T-helper 22 cell (primary cell): ENCODE measurements around the gene GSTA2.
"Not testable (repeated sequence)": the region's sequence is repeated elsewhere in the genome, so short reads cannot be mapped to it uniquely, and the experiment has no call there.

Experiments
- DNase-seq: peaks from one replicate; pipeline ENCODE4 v3.0.0-alpha.2; 2020; ENCODE audit warnings: low read depth

GSTA2 gene

DNA sequence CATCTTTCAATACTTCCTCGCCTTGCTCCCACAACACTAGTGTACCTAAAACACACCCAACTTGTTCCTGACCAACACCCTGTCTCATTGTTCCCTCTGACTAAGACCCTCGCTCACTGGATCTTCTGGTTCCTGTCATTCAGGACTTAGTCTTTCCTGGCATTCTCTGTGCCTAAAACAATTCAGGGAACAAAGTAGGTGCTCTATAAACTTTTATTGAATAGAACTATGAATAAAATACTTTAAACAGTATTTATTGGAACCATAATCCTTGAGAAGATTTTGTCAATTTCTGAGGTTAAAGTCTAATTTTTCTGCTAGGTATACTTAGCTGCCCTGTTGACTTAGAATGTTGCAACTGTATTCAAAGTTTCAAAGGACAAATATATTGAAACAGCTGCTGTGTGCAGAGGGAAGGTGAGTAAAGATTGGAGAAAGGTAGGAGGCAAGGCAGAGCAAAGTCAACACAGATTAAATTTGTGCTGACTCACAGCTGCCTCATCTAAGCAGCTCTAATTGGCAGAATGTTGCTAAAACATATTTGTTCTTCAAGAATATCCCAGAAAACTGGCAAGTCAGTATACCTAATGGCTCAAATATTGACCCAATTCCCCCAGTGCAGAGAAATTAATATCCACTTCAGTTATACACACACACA, 37.6 kb downstream of the GSTA2 start:
- DNase-seq, result no peak

DNA sequence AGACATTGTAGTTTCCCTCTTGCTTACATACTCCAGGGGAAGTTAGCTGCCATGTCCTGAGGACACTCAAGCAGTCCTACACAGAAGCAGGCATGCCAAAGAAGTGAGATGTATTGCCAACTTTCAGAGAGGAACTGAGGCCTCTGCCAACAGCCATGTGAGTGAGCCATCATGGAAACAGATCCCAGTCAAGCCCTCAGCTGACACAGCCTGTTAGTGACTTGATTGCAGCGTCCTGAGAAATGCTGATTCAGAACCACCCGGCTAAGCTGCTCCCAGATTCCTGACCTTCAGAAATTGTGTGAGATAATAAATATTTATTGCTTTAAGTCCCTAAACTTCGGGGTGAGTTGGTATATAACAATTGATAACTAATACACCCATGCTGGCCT, 38.1 kb downstream of the GSTA2 start:
- no peak for DNase-seq

DNA sequence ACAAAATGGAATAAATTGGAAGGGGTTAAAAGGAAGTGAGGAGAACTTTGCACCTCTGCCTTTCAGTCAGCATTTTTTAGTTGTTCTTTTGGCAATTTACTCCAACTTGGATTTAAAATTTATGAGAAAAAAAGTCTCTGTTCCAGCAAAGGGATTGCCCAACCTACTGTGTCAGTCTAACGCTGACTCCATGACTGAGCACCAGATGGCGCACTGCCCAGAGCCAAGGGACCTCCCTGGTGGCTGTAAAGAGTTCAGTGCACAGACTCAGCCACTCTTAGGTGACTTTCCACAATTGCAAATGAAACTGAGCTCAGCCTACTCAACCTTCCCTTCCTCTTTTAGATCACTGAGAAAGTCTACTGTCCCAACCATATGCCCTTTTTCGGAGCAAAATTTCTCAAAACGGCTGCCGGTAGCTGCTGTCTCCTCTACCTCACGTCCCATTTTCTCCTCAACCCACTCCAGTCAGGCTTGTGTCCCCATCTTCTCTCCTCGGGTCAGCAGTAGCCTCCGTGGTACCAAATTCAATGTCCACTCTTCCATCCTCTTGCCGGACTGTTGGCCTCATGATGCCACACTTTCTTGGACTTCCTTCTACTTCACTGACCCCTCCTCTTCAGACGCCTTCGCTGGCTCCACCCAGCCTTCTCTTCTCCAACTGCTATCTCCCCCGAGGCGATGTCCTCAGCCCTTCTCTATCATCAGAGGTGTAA, 38.7 kb downstream of the GSTA2 start:
- DNase-seq, result peak; percentile 3

DNA sequence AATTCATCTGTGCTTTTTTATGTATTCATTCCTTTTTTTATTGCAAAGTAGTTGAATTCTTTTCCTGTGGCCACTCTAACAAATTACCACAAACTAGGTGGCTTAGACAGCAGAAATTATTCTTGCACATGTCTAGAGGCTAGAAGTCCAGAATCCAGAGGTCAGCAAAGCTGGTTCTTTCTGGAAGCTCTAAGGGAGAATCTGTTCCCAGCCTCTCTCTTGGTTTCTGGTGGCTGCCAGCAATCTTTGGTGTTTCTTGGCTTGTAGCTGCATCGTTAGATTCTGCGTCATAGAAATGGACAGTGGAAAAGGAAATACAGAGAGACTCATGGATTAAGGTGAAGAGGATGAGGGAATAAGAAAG, 39.3 kb downstream of the GSTA2 start:
- DNase-seq, result no peak

DNA sequence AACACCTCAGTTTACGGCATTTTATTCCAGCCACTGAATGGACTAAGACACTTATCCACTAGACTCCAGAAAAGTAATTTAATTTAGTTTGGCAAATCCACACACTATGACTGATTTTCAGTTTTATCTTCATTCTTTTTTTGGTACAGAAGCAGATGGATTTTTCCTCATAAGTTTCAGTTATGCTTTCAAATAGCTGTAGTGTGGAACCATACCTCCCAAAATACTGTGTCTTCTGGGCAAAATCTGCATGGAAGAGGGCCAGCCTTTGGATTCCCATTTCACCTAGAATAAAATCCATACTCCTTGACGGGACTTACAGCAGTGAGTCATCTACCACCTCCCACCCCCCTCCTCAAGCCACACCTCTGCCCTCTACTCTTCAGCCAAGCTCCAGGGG, 43.0 kb downstream of the GSTA2 start:
- no peak for DNase-seq

DNA sequence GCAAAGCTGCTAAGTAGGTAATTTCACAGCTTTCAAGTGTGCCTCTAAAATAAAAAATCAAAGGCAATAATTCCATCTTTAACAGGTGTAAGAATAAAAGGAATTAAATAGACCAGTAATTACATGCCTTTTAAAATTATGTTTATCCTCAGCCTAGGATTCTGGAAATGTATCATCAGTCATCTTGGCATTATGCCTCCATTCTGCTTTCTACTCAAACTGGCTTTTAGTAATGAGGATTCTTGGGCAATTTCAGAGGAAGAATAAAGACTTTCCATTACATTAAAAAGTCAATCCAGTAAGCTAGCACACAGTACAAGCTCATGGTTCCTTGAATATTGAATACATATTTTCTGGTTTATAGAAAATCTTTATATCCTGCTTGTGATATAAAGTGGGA, 44.7 kb downstream of the GSTA2 start:
- DNase-seq, result no peak

DNA sequence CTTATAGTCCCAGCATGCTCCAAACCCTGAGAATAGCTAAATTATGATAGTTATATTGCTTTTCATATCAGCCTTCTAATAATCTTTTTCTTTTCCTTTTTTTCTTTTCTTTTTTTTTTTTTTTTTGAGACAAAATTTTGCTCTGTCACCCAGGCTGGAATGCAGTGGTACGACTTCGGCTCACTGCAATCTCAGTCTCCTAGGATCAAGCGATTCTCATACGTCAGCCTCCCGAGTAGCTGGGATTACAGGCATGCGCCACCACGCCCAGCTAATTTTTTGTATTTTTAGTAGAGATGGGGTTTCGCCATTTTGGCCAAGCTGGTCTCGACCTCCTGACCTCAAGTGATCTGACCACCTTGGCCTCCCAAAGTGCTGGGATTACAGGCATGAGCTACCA, 48.5 kb downstream of the GSTA2 start:
- not testable (repeated sequence) for DNase-seq

DNA sequence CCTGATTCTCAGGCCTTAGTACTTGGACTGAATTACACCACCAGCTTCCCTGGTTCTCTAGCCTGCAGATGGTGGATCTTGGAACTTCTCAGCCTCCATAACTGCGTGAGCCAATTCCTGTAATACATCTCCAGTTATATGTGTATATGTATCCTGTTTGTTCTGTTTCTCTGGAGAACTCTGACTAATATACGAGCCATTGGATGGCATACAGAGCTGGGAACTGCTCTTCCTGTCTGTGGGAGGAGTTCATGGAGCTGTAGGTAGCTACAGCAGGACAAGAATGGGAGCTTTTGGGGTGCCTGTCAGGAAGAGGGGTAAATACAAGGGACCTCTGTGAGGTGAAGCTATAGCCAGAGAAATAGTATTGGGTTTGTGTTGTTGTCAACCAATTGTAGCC, 51.1 kb downstream of the GSTA2 start:
- no peak for DNase-seq

DNA sequence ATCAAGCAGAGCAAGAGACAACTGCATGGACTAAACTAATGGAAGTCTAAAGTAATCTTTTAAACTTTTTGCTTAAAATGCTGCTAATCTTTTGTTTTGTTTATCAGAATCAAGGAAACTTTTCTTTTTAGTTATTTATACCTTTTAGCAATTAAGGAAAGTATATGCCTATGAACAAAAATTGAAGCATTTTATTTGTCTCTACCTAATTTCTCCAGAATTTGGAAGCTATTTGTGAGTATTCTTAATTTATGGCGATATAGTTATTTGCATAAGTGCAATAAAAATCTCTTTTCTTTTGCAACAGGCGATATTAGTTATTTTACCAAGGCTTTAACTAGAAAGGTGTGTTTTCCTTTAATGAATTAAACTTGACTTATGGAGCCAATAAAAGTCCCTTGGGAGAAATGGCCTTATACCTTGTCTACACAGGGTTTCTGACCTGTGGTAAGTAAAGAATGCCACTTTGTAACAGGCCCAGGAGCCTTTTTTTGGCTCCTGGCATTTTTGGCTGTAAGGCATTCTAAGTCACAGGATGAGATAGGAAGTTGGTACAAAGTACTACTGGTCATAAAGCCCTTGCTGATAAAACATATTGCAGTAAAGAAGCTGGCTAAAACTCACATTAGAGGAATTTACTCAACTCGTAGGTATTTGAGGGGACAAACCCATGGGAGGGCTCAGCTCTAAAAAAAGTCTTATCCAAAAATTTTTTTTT, 55.2 kb downstream of the GSTA2 start:
- no peak for DNase-seq

DNA sequence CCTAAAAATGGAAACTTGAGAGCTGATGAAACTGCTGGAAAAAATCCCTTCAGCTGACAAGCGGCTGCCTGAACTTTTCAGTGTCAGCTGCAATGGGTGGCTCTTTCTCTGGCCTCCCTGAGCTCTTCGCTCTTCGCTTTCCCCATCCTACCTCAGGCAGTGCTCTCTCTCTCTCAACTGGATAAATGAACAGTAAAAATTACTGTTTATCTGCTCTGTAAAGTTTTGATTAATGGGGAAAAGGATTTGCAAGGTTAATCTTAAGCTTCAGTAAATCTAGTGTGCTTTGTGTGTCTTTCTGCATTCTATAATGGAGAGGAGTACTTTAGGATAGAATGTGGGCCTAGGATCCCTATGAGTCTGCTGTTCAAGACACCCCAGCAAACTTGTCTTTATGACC, 57.3 kb downstream of the GSTA2 start:
- no peak for DNase-seq

DNA sequence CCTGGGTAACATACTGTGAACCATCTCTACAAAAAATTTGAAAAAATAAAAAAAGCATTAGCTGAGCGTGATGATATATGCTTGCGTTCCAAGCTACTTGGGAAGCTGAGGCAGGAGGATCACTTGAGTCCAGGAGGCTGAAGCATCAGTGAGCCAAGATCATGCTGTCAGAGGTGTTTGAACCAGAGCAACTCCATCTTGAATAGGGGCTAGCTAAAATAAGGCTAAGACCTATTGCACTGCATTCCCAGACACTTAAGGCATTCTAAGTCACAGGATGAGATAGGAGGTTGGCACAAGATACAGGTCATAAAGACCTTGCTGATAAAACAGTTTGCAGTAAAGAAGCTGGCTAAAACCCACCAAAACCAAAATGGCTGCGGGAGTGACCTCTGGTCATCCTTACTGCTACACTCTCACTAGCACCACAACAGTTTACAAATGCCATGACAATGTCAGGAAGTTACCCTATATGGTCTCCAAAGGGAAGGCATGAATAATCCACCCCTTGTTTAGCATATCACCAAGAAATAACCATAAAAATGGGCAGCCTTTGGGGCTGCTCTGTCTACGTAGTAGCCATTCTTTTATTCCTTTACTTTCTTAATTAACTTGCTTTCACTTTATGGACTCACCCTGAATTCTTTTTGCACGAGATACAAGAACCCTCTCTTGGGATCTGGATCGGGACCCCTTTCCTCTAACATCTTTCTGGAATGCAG, 58.3 kb downstream of the GSTA2 start:
- DNase-seq, result not testable (repeated sequence)

DNA sequence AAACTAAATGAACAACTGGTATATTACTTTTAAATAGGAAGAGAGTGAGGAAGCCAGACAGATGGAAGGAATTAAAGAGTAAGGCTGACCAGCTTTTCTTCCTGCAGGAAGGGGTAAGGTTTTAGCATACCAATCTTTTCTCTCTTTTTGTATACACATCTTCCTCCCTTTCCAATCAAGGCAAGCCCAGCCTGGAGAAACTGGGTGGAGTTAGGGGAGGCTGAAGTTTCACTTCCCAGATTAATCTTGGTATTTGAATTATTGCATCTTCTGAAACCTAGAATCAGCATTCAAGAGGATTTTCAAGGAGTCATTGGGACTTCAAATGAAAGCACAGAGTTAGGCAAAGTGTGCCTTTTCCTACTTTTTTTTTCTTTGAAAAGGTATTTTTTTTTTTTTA, 59.2 kb downstream of the GSTA2 start:
- no peak for DNase-seq
